NB4 (cell line): Measurements from ENCODE around the gene DGCR2.

Experiments used
- DNase-seq: peaks from one replicate; pipeline ENCODE4 v3.0.0; 2010; ENCODE audit warnings: low read depth
- H3K4me3 ChIP-seq: one replicate; pipeline ENCODE4 v1.5.1; 2011; ENCODE audit warnings: mild to moderate bottlenecking, low read depth, low read length, moderate library complexity
- CTCF ChIP-seq: IDR thresholded peaks from one replicate; pipeline ENCODE4 v1.5.1; 2012; ENCODE audit warnings: low read depth, low read length
- MAX ChIP-seq: IDR thresholded peaks from 2 replicates; pipeline ENCODE4 v1.6.1; 2011; ENCODE audit warnings: low read depth, low read length
- MYC ChIP-seq: IDR thresholded peaks from 2 replicates; pipeline ENCODE4 v1.6.1; 2011; ENCODE audit warnings: low read depth, low read length
- POLR2A ChIP-seq: IDR thresholded peaks from 2 replicates; pipeline ENCODE4 v1.6.1; 2011; ENCODE audit warnings: mild to moderate bottlenecking; ENCODE audit not compliant: insufficient read length; ENCODE audit errors: extremely low read depth

Gene DGCR2

GRCh38 chr22:19128946-19129727, 6.9 kb upstream of the DGCR2 start:
- H3K4me3 ChIP-seq: no peak overlapping the region
- no peak for DNase-seq
- TF ChIP-seq MAX (no peak), CTCF (no peak), MYC (no peak), POLR2A (no peak)

GRCh38 chr22:19128009-19128401, 5.8 kb upstream of the DGCR2 start:
- H3K4me3 ChIP-seq: no peak overlapping the region
- TF ChIP-seq MAX (no peak), POLR2A (no peak), MYC (no peak), CTCF (no peak)
- DNase-seq: no peak

- TF ChIP-seq MAX: no peak
- no peak for TF ChIP-seq MYC
- TF ChIP-seq CTCF: no peak
- no peak for TF ChIP-seq POLR2A
- no peak overlapping the region for H3K4me3 ChIP-seq
- DNase-seq: no peak
These were observed 5.3 kb upstream of the DGCR2 start for GRCh38 chr22:19127329-19128008.

GRCh38 chr22:19126309-19127273, 4.4 kb upstream of the DGCR2 start:
- no peak for TF ChIP-seq MYC
- no peak for TF ChIP-seq POLR2A
- no peak for TF ChIP-seq MAX
- no peak for TF ChIP-seq CTCF
- H3K4me3 ChIP-seq: no peak overlapping the region
- no peak for DNase-seq

GRCh38 chr22:19125474-19126308, 3.5 kb upstream of the DGCR2 start:
- DNase-seq: no peak
- no peak for TF ChIP-seq CTCF
- no peak for TF ChIP-seq MAX
- no peak for TF ChIP-seq POLR2A
- TF ChIP-seq MYC: no peak

More at GRCh38 chr22:19125474-19126308, 3.5 kb upstream of the DGCR2 start:
- no peak overlapping the region for H3K4me3 ChIP-seq
